Neural crest cell (in vitro differentiated cells): ENCODE measurements around the gene DARS2. TPM values are rescaled to one million over a fixed set of nuclear protein-coding genes. Genes with fewer than 3 reads are reported as not detected.

Source experiments
- DNase-seq: peaks from one replicate; pipeline ENCODE4 v3.0.0; 2021; ENCODE audit warnings: low read depth, mixed read lengths, low spot score
- H3K27ac Mint-ChIP-seq: one replicate; pipeline ENCODE4 v1.8.0; 2021; ENCODE audit warnings: mild to moderate bottlenecking, mixed read lengths; ENCODE audit not compliant: unreplicated experiment
- H3K27me3 Mint-ChIP-seq: 2 replicates; pipeline ENCODE4 v1.8.0; 2021; ENCODE audit warnings: low read depth, mild to moderate bottlenecking, mixed read lengths
- H3K36me3 Mint-ChIP-seq: 2 replicates; pipeline ENCODE4 v1.8.0; 2021; ENCODE audit warnings: low read depth, mild to moderate bottlenecking, mixed read lengths
- H3K4me1 Mint-ChIP-seq: 2 replicates; pipeline ENCODE4 v1.8.0; 2021; ENCODE audit warnings: mixed read lengths
- H3K4me3 Mint-ChIP-seq: one replicate; pipeline ENCODE4 v1.8.0; 2021; ENCODE audit warnings: mild to moderate bottlenecking, mixed read lengths
- H3K9me3 Mint-ChIP-seq: 2 replicates; pipeline ENCODE4 v1.8.0; 2021; ENCODE audit warnings: mixed read lengths
- CTCF ChIP-seq: fragments of 200-600 bp; sonication (generic); conservative IDR thresholded peaks from 2 replicates; pipeline ENCODE4 v1.5.0; 2021; ENCODE audit warnings: antibody characterized with exemption, mild to moderate bottlenecking
- total RNA-seq: library from RNA; stranded (reverse); gene quantifications from 2 replicates; pipeline ENCODE4 v1.2.1, GENCODE V29; 2021

Gene DARS2
- total RNA-seq, 1 donor from 2014 or later: 33.8 TPM

GRCh38 chr1:173865468-173866164, 41.1 kb downstream of the DARS2 start:
- DNase-seq: no peak
- H3K4me3 Mint-ChIP-seq: peak overlapping the region; percentile 100
- peaks cover 8% of the 10 kb centered on the region for H3K27me3 Mint-ChIP-seq
- no peak for TF ChIP-seq CTCF
- peaks cover 55% of the 10 kb centered on the region for H3K4me1 Mint-ChIP-seq
- H3K9me3 Mint-ChIP-seq: no peaks in the 10 kb centered on the region
- H3K27ac Mint-ChIP-seq: peak overlapping the region; percentile 91
- peaks cover 49% of the 10 kb centered on the region for H3K36me3 Mint-ChIP-seq

DNA sequence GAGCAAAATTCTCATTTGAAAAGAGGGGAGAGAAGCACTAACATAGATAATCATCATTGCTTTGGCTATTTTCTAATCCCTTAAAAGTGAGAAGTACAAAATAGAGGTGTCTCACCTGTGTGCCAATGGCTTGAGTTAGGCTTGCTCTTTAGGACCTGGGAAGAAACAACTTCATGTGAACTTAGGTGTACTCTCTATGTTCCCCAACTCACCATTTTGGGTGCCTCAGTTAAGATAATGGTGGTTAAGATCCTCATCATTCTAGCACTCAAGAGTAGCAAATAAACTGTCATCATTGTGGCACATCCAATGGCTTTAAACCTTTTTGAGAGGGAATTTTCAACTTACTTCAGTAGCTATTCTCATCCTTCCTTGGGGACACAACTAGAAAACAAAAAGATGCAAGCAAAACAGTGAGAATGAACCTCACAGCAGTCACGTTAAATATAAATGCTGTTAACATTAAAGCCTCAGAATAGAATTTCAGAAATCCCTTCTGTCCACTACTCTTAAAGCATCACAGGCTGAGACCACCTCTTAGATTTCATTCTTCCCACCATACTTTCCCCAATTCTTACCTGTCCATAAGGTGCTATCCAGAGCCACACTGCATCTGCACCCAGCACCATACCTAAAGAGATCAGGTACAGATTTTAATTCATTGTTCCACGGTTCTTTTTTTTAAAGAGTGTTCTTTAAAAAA, 42.1 kb downstream of the DARS2 start:
- peaks cover 8% of the 10 kb centered on the region for H3K27me3 Mint-ChIP-seq
- H3K36me3 Mint-ChIP-seq: peaks cover 53% of the 10 kb centered on the region
- H3K27ac Mint-ChIP-seq: peak overlapping the region; percentile 99

DNA sequence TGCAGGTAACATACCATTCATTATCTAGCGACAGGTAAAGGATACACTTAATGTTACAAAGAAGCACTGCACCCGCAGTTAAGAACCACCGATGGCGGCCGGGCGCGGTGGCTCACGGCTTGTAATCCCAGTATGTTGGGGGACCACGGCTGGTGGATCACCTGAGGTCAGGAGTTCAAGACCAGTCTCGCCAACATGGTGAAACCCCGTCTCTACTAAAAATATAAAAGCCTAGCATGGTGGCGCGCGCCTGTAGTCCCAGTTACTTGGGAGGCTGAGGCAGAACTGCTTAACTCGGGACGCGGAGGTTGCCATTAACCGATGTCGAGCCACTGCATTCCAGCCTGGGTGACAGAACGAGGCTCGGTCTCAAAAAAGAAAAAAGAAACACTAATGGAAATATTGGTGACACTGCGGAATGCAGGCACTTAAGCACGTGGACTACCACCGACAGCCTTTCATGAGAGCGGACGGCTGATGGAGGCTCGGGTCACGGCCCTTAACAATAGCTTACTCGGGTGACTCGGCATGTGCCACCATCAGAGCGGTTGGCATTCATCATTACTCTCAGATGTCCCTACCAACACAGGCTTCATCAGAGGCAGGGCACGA, 42.8 kb downstream of the DARS2 start:
- peaks cover 52% of the 10 kb centered on the region for H3K36me3 Mint-ChIP-seq
- H3K9me3 Mint-ChIP-seq: no peaks in the 10 kb centered on the region
- H3K27me3 Mint-ChIP-seq: peaks cover 8% of the 10 kb centered on the region
- no peak for TF ChIP-seq CTCF
- H3K4me3 Mint-ChIP-seq: peak overlapping the region; percentile 100
- DNase-seq: no peak
- H3K27ac Mint-ChIP-seq: peak overlapping the region; percentile 99
- peaks cover 62% of the 10 kb centered on the region for H3K4me1 Mint-ChIP-seq

More for the DNA sequence above, 42.1 kb downstream of the DARS2 start:
- TF ChIP-seq CTCF: no peak
- Mint-ChIP-seq H3K4me3 (peak overlapping the region; percentile 100), H3K4me1 (peaks cover 60% of the 10 kb centered on the region), H3K9me3 (no peaks in the 10 kb centered on the region)
- no peak for DNase-seq

DNA sequence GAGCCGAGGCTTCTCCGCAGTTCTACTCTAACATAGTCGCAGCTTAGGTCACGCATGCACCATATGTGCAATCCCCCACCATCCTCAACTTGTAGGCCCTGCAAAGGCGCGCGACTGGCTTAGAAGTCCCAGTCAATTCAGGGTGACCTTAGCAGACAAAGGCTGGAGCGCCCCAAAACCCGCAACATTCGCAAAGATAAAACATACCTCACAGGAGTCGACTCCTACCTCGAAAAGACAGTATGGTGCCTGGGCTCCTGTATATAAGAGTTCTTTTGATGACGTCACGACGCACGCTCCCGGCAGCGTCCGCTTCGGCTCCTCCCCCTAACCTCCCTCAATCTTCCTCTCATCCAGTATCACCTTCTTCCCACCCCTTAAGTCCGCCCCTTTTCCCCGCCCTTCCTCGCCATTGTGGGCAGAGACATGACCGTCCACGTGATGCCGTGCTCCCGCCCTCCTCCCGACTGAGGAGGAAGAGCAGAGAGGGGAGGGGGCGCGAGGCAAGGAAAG, 43.3 kb downstream of the DARS2 start, which contains the start of gene GAS5:
Gene GAS5, minus strand, starts transcription at position 237 of the 513 bp plus-strand sequence.
- Mint-ChIP-seq H3K36me3 (peaks cover 49% of the 10 kb centered on the region), H3K27me3 (peaks cover 8% of the 10 kb centered on the region)
- no peak for TF ChIP-seq CTCF

DNA sequence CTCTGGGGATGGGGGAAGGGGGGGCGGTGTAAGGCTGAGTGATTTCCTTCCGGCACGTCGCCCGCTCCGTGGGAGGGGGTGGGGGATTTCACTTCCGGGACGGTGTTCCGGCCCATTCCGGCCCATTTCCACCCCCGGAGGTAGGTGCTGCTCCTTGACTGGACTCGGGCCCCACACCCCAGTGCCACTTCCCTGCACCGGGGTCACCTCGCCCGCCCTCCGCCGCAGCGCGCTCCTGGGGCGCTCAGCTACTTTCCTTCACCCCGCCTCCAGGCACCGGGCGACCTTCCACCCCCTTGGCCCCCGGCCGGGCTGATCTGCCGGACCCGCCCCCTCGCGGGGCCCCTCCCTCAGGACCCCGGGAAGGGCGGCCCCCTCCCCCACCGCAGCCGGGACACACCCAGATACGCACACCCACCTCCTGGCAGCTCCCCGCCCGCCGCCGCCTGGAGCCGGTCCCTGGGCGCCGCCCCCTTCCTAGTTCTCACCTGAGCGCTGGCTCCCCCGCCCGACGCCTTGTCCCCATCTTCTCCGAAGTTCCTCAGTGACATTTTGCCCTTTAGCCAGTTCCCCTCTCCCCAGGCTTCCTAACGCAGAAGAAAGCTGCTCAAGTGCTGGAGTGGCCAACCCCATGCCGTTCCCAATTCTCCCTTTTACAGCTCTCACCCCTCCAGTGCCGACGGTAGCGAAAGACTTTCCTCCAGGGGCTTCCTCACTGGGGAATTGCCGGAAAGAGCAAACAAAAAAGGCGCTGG, 44.0 kb downstream of the DARS2 start, which contains the start of gene ZBTB37:
Gene ZBTB37, plus strand, starts transcription at position 115 of the 755 bp plus-strand sequence. CDS start 1,846 bp downstream, outside the sequence.
- no peak for TF ChIP-seq CTCF
- H3K27ac Mint-ChIP-seq: peak within 1 kb of the TSS; percentile 99
- peaks cover 8% of the 10 kb centered on the region for H3K27me3 Mint-ChIP-seq
- DNase-seq: peak; percentile 74
- H3K4me3 Mint-ChIP-seq: peak within 1 kb of the TSS; percentile 100
- peaks cover 49% of the 10 kb centered on the region for H3K36me3 Mint-ChIP-seq
- H3K4me1 Mint-ChIP-seq: peaks cover 65% of the 10 kb centered on the region
- H3K9me3 Mint-ChIP-seq: no peaks in the 10 kb centered on the region

More for the DNA sequence above, 43.3 kb downstream of the DARS2 start, which contains the start of gene GAS5:
- Mint-ChIP-seq H3K4me3 (peak within 1 kb of the TSS; percentile 100), H3K4me1 (peaks cover 62% of the 10 kb centered on the region), H3K9me3 (no peaks in the 10 kb centered on the region), H3K27ac (peak within 1 kb of the TSS; percentile 99)
- DNase-seq: peak; percentile 96
